SKM-1 treated with dmso at 0.1 percent for 144 hours (cell line): Measurements from ENCODE around the gene SLC16A7.
"Not testable (repeated sequence)": the region's sequence is repeated elsewhere in the genome, so short reads cannot be mapped to it uniquely, and the experiment has no call there.

Experiments used
- DNase-seq: peaks from one replicate; lab custom pipeline; 2025; ENCODE audit not compliant: unreplicated experiment; lab: John Stamatoyannopoulos, UW

Gene SLC16A7, protein sequence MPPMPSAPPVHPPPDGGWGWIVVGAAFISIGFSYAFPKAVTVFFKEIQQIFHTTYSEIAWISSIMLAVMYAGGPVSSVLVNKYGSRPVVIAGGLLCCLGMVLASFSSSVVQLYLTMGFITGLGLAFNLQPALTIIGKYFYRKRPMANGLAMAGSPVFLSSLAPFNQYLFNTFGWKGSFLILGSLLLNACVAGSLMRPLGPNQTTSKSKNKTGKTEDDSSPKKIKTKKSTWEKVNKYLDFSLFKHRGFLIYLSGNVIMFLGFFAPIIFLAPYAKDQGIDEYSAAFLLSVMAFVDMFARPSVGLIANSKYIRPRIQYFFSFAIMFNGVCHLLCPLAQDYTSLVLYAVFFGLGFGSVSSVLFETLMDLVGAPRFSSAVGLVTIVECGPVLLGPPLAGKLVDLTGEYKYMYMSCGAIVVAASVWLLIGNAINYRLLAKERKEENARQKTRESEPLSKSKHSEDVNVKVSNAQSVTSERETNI

DNA sequence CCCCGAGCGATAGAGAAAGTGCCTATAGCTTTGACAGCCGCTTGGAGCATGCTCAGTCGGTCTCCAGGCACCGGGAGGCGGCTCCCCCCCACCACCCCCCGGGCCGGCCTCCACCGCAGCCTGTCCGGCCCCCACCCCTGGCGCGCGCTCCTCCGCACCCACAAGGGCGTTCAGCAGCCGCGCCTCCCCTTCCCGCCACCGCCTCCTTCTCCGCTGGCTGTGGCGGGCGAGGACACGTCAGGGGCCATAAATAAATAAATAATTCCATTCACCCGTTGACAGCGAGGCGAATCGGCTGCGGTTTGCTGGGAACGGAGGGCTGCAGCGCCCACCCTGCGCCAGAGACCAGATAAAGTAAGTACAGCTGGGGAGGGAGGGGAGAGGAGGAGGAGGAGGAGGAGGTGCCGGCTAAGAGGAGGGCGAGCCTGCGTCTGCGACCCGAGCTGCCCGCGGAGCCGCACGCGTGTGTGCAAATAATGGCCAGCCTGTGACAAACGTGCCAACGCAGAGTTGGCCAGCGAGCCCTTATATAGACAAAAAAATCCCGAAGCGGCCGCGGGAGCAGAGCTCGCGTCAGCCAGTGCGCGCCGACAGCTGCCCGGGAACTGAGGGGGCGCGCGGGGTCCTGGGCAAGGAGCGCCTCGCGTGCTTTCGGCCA, at the start of gene SLC16A7:
TSS of gene SLC16A7 (plus strand) at position 147 of the 658 bp plus-strand sequence. CDS start 108,773 bp downstream, outside the sequence.
- DNase-seq, result peak; percentile 31

DNA sequence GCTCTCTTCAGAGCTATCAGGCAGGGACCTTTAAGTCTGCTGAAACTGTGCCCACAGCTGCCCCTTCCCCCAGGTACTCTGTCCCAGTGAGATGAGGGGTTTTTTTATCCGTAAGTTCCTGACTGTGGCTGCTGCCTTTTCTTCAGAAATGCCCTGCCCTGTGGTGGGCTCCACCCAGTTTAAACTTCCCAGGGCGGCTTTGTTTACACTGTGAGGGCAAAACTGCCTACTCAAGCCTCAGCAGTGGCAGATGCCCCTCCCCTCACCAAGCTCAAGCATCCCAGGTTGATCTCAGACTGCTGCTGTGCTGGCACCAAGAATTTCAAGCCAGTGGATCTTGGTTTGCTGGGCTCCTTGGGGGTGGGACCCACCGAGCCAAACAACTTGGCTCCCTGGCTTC, 46.9 kb upstream of the SLC16A7 start:
- DNase-seq, result no peak

DNA sequence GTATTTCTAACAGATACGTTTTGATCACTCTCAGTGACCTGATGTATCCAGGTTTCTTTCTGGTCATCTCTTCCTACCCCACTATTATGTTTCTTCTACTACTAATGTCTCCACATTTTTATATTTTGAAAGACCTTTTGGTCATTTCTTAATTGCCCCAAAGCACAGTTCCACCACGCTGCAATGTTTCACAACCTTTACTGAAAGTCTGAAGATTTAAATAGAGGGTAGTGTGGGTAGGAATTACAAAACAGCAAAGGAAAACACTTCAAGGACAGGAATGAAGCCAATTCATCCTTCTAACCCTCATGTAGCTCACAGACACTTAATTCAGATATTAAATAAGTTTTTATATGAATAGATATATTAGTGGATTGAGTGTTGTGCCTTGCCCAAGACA, 36.1 kb upstream of the SLC16A7 start:
- DNase-seq, result no peak

DNA sequence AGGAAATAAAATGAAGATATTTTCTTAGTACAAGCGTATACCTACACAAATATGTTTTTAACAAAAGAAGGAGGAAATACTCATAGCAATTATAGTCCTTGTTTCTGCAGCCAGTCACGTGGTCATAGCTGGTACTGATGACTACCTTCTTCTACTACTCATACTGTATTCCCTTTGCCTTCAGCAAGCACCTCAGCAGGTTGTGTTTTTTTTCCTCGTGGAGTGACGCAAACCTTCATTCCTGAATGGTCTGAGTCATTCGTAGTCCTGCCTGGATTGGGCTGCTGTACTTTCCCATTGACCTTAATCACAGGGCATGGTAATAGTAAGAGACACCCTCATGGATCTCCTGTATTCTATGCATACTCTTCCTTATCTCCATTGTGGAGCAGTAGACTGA, 25.7 kb upstream of the SLC16A7 start:
- no peak for DNase-seq

DNA sequence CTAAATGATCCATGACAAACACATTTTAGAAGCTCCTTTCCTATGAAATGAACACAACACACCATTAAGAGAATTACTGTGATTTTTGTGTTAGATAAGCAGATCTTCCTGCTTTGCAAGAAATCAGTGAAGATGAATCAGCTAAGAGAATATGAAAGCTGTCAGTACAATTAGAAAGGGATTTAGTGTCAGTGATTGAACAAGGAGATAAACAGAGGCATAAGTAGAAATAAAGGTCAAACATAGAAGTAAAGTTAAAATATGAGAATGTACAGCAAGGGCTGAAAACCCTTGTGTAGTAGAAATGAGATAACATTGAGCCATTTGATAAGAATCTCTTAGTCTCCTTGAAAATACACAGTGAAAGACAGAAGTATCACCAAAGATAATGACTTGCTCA, 21.4 kb upstream of the SLC16A7 start:
- no peak for DNase-seq

DNA sequence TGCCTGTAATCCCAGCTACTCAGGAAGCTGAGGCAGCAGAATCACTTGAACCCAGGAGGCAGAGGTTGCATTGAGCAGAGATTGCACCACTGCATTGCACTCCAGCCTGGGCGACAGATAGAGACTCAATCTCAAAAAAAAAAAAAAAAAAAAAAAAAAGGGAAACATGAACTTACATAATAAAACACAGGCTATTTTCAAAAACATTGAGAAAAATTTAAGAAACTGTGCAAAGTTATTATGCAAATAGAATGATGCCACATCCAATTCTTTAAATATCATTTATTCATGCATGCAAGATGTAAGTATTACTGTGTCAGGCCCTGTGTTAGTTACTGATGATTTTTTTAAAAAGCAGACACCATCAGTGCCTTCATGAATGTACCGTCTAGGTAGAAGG, 20.0 kb upstream of the SLC16A7 start:
- no peak for DNase-seq

DNA sequence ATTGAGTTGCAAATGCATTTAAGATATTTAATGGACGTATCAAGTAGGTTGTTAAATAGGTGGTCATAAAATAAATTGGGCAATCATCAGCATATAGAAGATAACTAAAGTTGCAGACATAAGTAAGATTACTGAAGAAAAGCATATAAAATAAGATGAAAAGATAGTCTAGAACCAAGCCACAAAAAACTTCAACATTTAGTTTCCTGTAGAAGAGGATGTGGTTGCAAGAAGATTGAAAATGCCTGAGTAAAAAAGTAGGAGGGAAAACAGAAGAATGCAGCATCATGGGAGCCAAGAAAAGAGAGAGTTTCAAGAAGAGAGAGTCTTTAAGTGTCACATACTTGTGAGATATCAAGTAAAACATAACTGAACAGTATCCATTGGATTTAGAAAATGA, 17.6 kb upstream of the SLC16A7 start:
- DNase-seq, result no peak

DNA sequence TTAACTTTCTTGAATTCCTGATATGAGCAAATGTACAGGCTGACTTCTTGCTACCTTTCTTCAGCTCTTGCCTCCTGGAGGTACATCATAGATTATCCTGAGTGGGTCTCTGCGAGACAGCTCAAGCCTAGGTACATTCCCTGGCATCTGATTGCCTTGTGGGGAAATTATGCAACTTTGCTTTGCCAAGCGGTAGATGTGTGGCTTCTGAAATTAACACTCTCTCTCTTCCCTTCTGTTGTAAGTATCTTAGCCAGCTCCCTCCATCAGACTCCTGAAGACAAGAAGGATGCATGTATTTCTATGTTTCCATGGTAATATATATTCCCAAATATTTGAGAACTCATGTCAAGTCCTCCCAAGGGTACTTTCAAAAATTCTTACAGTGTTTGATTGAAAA, 16.2 kb upstream of the SLC16A7 start:
- no peak for DNase-seq

DNA sequence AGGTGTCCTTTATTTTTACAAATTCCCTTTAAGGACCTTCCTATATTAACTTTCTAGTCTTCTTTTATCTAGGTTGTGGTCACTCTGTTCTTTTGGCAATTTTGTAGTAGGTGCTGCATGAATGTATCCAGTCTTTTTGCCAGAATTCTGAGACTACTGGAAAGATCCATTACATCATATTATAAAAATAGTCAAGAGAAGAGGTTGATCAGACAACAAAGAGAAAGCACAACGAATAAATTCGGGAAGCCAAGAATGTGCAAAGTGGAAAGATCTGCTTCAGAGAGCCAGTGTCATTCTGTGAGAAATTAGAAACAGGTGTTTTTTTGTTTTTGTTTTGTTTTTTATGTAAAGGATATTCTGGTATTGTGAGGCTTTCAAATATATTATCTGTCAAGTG, 15.8 kb upstream of the SLC16A7 start:
- DNase-seq, result no peak

DNA sequence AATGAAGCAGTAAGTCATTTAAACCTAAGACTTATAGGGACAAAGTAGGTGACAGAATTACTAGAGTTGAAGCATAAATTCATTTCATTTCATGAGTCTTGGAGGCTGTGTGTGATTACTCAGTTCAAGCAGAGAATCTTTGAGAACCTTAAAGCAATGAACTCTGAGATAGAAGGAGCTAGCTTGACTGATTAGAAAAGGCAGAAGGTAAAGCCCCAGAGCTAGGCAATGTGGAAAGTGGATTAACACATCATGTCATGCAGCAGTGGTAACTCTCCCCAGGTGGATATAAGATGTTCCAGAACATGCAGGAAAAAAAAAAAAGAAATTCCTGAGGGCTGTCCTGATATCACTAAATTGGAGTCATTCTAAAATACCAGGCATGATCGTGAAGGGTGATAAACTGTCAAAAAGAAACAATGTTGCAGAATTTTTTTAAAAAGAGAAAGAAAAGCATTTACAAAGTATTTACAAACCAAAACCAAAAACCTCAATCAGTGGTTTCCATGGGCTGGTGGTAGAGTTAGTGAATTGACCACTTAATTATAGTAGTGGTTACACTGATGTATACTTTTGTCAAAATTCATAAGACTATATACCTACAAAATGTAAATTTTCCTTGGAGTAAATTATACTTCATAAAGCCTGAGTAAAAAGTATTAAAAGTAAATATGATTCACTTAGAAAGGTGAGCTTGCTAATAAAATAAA, 12.7 kb upstream of the SLC16A7 start:
- no peak for DNase-seq

DNA sequence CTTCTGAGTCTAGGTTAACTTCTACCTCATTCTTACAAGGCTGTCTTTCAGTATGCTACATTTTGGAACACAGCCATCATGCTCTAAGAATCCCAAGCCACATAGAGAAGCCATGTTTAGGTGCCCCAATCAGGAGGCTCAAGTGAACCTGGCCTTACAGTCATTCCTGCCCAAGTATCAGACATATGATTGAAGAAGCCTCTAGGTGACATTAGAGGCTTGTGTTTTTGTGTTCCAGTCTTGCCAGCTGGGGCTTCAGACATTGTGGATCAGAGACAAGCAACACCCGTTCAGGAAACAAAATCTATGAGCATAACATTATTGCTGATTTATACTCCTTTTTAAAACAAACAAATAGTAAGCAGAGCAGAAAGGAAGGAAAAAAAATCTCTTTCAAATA, 8.1 kb upstream of the SLC16A7 start:
- no peak for DNase-seq

DNA sequence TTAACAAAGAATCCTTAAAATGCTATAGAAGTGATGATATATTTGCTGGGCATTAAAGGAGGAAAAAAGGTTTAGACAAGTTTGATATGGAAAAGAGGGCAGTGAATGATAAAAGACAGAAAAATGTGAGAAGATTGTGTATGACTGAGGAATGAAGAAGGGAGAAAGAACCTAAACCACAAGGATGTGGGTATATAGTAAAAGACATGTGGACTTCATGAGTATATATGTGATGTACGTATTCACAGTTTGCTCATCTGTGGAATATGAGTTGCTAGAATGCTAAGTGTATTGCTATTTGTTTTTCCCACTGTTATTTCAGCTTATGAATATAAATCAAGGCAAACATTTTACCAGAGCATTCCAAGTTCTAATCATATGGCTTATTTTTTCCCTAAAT, 2.1 kb upstream of the SLC16A7 start:
- no peak for DNase-seq

DNA sequence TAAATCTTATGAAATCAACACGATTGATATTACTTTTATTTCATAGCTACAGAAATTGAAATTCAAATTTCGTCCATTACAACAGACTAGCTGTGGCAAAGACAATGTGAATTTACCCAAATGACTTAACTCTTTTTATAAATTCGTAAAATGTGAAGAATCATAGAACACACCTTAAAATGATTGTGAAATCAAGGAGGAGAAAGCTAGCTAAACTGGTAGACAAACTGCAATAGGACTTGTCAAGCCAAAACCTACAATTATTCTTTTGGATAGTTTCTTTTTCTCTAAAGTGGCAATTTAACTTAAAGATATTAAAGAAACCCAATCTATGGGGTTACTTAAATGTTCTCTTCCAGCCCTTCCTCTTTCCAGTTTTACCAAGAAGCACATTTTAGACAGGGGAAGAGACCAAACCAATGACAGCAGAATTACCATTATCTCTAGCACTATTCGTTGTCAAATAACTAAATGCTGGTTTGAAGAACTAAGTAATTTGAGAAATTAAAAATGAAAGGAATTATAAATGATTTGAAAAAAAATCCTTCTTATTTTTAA, 807 bp upstream of the SLC16A7 start:
- DNase-seq, result no peak

DNA sequence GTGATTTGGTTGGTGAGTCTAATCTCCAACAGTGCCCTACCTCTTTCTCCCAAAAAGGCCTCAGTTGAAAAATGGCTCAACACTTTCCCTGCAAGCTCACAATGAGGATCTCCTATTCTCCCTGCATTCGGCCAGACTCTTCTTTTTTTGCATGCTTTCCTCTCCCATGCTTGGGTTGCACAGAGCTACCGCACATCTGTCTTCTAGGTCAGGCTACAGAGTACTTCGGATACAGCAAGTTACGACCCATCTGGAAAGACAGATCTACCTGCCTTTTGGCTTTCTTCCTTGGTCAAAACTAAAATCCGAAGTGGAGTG, 305 bp upstream of the SLC16A7 start:
- no peak for DNase-seq

DNA sequence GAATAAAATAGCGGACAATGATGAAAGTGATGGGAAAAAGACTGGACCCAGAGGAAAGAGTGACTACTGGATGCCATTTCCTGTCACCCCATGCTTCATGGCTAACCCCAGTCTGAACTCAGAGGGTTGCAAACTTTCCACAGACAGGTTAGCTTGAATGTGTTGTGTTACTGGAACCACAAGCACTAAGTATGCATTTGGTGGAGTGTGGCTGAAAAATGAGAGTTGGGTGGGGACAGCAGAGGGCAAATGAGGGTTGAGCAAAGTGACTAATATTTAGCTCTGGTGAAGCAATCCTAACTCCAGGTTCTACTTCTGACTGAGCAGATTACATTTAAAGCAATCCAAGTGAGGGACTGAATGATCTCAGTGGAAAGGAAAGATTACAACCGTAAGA, 1.6 kb downstream of the SLC16A7 start:
- DNase-seq, result peak; percentile 74

DNA sequence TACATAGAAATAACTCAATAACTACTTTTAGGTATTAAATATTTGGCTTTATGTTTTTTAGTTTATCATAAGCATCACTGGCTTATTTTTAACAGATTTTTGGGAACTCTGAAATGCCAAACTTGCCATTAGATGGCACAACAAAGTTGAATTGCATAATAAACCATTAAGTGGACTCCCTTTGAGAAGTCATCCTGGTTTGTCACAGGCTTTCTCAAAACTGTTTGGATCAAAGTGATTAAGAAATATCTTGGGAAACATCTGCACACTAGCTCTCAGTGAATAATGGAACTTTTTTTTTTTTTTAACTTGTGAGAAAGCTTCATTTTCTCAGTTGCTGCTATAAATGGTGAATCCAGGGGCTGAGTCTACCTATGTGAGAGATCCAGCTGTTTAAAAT, 4.3 kb downstream of the SLC16A7 start:
- DNase-seq, result no peak

DNA sequence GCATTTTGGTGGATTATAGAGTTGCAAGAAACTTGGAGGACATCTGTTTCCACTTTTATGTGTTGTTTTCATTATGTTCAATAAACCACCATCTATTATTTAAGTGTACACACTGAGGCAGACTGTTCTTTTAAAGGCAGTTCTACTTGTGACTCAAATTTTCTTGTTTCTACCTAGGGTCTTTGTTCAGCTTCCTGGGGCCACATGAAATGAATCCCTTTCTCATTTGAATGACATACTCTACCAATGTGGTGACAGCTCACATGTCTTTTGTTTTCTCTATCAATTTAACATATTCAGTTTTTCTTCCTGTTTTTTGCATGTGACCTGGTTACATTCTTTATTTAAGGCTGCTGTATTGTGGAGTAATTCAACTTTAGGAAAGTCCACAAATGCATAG, 7.9 kb downstream of the SLC16A7 start:
- no peak for DNase-seq

DNA sequence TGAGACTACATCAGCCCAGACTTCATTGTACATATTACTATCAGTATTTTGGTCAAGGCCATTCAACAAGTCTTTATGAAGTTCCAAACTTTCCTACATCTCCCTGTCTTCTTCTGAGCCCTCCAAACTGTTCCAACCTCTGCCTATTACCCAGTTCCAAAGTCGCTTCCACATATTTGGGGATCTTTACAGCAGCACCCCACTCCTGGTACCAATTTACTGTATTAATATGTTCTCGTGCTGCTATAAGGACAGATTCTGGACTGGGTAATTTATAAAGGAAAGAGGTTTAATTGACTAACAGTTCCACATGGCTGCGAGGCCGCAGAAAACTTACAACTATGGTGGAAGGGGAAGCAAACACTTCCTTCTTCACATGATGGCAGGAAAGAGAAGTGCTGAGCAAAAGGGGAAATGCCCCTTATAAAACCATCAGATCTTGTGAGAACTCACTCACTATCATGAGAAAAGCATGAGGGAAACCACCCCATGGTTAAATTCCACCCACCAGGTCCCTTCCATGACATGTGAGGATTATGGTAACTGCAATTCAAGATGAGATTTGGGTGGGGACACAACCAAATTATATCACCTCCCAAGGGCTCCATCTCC, 17.1 kb downstream of the SLC16A7 start:
- not testable (repeated sequence) for DNase-seq

DNA sequence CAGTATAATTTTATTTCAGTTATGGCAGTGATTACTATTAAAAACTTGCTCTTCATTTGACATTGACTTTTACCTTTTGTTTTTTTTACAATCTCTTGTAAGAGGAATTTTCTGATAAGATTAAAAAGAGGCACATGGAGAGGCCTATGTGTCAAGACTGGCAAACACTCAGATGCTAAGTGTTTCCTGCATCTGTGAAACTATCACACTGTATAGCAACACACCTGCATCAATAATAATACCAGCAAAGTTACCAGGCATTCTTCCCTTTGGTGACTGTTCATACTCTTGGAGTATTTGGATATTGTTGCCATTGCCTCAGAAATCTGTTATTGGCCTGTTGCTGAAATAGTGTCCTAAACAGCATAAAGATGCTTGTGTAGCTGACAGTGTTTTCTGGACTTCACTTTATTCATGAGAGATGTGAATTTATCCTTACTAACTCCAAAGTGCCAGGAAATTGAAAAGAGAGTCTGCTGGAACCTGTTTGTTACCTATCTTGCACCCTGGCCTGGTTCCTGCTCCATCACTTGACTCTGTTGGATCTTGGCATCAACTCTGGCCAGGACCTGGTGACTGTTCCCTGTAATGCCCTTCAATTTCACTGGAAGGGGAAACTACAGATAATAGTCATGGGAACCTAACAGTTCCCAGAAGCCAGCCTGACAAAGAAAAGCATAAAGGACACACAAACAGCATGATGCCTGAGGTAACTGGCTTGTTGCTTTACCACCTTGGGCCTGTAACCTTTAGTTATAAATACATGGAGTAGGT, 19.8 kb downstream of the SLC16A7 start:
- no peak for DNase-seq

DNA sequence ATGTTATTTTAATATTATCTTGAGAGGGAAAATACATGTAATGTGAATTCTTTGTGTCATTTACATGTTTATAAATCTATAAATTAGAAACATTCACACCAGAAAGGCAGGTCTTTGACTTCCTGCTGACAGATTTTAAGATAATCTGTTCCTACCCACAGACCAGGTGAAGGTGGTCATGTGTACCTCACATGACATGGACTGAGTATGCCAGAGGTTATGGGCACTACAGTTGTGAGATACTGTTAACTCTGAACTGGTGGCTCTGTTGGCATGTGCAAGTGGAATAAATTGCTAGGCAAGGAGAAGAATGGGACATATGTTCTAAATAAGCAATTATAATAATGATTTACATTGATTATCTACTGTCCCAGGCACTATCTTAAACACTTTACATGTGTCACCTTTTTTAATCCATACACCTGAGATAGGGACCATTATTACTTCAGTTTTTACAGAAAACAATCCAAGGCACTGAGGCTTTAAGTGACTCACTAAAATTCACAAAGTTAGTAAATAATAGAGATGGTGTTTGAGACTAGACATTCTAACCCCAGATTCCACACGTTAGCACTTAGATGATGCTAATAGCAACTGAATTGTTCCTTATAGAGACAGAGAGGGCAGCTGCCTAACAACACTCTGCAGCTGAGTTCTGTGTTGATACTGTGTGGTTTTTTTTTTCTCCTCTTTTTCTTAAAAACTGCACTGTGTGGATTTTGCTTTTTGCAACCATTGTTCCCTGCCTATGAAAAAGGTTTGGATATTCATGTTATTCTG, 23.8 kb downstream of the SLC16A7 start:
- no peak for DNase-seq
